HepG2 (cell line): ENCODE results near the gene DOCK4. TPM values are rescaled to one million over a fixed set of nuclear protein-coding genes. Genes with fewer than 3 reads are reported as not detected.
A peak's percentile ranks its signal among the peaks of the same experiment; 100 is the strongest.

Experiments
- ATAC-seq: fragments of 200-7000 bp; cut with Tn5 transposase; 3 replicates; pipeline ENCODE4 v1.9.1; 2020; ENCODE audit warnings: mild to moderate bottlenecking, moderate library complexity
- BruUV-seq: library from RNA; stranded (reverse); fragments of 400-500 nt; replicated peaks from 2 replicates; lab custom pipeline; 2021; lab: Mats Ljungman, UMichigan
- CTCF ChIA-PET: fragments of 300-600 bp; formaldehyde crosslinking; extraction: SDS; loops from one replicate; lab custom pipeline; 2021; ENCODE audit warnings: low total read pairs, inconsistent platforms, low intra/inter-chr PET ratio; lab: Yijun Ruan, JAX
- POLR2A ChIA-PET: fragments of 350-600 bp; sonication (Branson Sonifier 250); formaldehyde crosslinking; loops from one replicate; lab custom pipeline; 2020; ENCODE audit warnings: antibody characterized with exemption, inconsistent platforms; lab: Yijun Ruan, JAX
- DNase-seq: peaks from one replicate; pipeline ENCODE4 v3.0.0-alpha.2; 2015; ENCODE audit warnings: low spot score
- FAIRE-seq: peaks from 3 replicates; lab custom pipeline; 2011; peaks lifted over from hg19 to GRCh38; lab: Jason Lieb, UNC
- H2AFZ ChIP-seq: one replicate; pipeline ENCODE4 v1.6.1; 2011; ENCODE audit warnings: low read length, inconsistent platforms
- H3K27ac ChIP-seq: fragments of 300-600 bp; 3 replicates; pipeline ENCODE4 v1.8.0; 2011; ENCODE audit warnings: mixed run types, mild to moderate bottlenecking, mixed read lengths, low read length, inconsistent platforms; ENCODE audit not compliant: insufficient read depth; ENCODE audit errors: extremely low read length
- H3K27me3 ChIP-seq, 2 experiments: fragments of 200-600 bp in 1 of 2; 2 replicates in 1 of 2; 3 replicates in 1 of 2; pipeline versions ENCODE4 v1.6.0 to v1.8.0; 2011; ENCODE audit warnings: low read length in 2 of 2, mild to moderate bottlenecking in 2 of 2, moderate library complexity in 2 of 2, inconsistent platforms in 1 of 2; ENCODE audit not compliant: insufficient read depth in 2 of 2, control insufficient read depth in 1 of 2
- H3K36me3 ChIP-seq, 2 experiments: fragments of 200-600 bp in 1 of 2; replicated peaks in 1 of 2; 2 replicates in 1 of 2; 3 replicates in 1 of 2; pipeline versions ENCODE4 v1.5.1 to v1.8.0; 2011; ENCODE audit warnings: low read length in 2 of 2, inconsistent platforms in 1 of 2; ENCODE audit not compliant: insufficient read depth in 2 of 2, control insufficient read depth in 1 of 2
- H3K4me1 ChIP-seq: 2 replicates; pipeline ENCODE4 v1.5.1; 2012; ENCODE audit warnings: low read length, inconsistent platforms; ENCODE audit not compliant: insufficient read depth
- H3K4me2 ChIP-seq: 2 replicates; pipeline ENCODE4 v1.6.0; 2011; ENCODE audit warnings: low read depth, low read length, inconsistent platforms
- H3K4me3 ChIP-seq, 3 experiments: fragments of 200-600 bp in 1 of 3; sonication (generic), shearing (Covaris generic) in 1 of 3; replicated peaks in 1 of 3; 2 replicates each; pipeline ENCODE4 v1.5.1; 2011 to 2016; ENCODE audit warnings: low read length in 3 of 3, inconsistent platforms in 2 of 3, low read depth in 2 of 3, mild to moderate bottlenecking in 2 of 3, control low read depth in 1 of 3, mixed read lengths in 1 of 3; ENCODE audit not compliant: insufficient read depth in 1 of 3
- H3K79me2 ChIP-seq: one replicate; pipeline ENCODE4 v1.6.1; 2011; ENCODE audit warnings: low read length, inconsistent platforms; ENCODE audit not compliant: insufficient read depth
- H3K9ac ChIP-seq: 2 replicates; pipeline ENCODE4 v1.6.0; 2011; ENCODE audit warnings: mild to moderate bottlenecking, low read depth, low read length, inconsistent platforms; ENCODE audit not compliant: insufficient read depth
- H3K9me3 ChIP-seq: 2 replicates; pipeline ENCODE4 v1.5.1; 2012; ENCODE audit warnings: mild to moderate bottlenecking, low read length
- H4K20me1 ChIP-seq: 2 replicates; pipeline ENCODE4 v1.6.0; 2011; ENCODE audit warnings: inconsistent platforms, mild to moderate bottlenecking, low read length, moderate library complexity; ENCODE audit not compliant: insufficient read depth
- BHLHE40 ChIP-seq: IDR thresholded peaks from 2 replicates; pipeline ENCODE4 v1.6.1; 2011; ENCODE audit warnings: low read length, improper control_type of control experiment
- CBX1 ChIP-seq: IDR thresholded peaks from one replicate; pipeline ENCODE4 v1.6.1; 2016; ENCODE audit warnings: antibody characterized with exemption, low read depth
- MZF1 ChIP-seq: sonication (generic); formaldehyde crosslinking; IDR thresholded peaks from 2 replicates; pipeline ENCODE4 v1.8.1; 2023; ENCODE audit warnings: mild to moderate bottlenecking, missing genetic modification reagents, borderline replicate concordance
- NFE2L2 ChIP-seq: fragments of 150-350 bp; IDR thresholded peaks from 2 replicates; pipeline ENCODE4 v1.6.1; 2014; ENCODE audit warnings: low read length
- NR1H2 ChIP-seq: sonication (generic); formaldehyde crosslinking; IDR thresholded peaks from 2 replicates; pipeline ENCODE4 v1.8.1; 2022; ENCODE audit warnings: low read depth, missing genetic modification reagents, borderline replicate concordance
- PHF21A ChIP-seq: sonication (generic); formaldehyde crosslinking; IDR thresholded peaks from 2 replicates; pipeline ENCODE4 v1.5.0; 2020; ENCODE audit warnings: mild to moderate bottlenecking, missing genetic modification reagents
- RAD21 ChIP-seq: fragments of 450-650 bp; formaldehyde crosslinking; IDR thresholded peaks from 2 replicates; pipeline ENCODE4 v1.5.0; 2020; ENCODE audit warnings: mild to moderate bottlenecking
- SOX13 ChIP-seq, 3 experiments: fragments of 450-650 bp in 1 of 3; sonication (generic) in 1 of 3; formaldehyde crosslinking in 1 of 3; IDR thresholded peaks in 2 of 3; conservative IDR thresholded peaks in 1 of 3; 2 replicates each; pipeline versions ENCODE4 v1.5.0 to v1.6.1; 2016 to 2020; ENCODE audit warnings: antibody characterized with exemption in 1 of 3, mild to moderate bottlenecking in 1 of 3, missing compliant biosample characterization in 1 of 3, missing genetic modification reagents in 1 of 3, moderate library complexity in 1 of 3
- SRY ChIP-seq: sonication (generic); formaldehyde crosslinking; IDR thresholded peaks from 2 replicates; pipeline ENCODE4 v1.8.0; 2022; ENCODE audit warnings: mild to moderate bottlenecking, missing genetic modification reagents
- ZFP62 ChIP-seq: sonication (generic); formaldehyde crosslinking; IDR thresholded peaks from 2 replicates; pipeline ENCODE4 v1.4.0; 2020; ENCODE audit warnings: missing genetic modification reagents
- ZNF382 ChIP-seq: sonication (generic); formaldehyde crosslinking; IDR thresholded peaks from 2 replicates; pipeline ENCODE4 v1.5.0; 2020; ENCODE audit warnings: missing genetic modification reagents, mild to moderate bottlenecking, borderline replicate concordance
- ZNF460 ChIP-seq: sonication (generic); formaldehyde crosslinking; IDR thresholded peaks from 2 replicates; pipeline ENCODE4 v1.5.1; 2020; ENCODE audit warnings: missing genetic modification reagents, mild to moderate bottlenecking, borderline replicate concordance
- ZNF501 ChIP-seq: sonication (generic); formaldehyde crosslinking; IDR thresholded peaks from 2 replicates; pipeline ENCODE4 v1.5.1; 2020; ENCODE audit warnings: mild to moderate bottlenecking, moderate library complexity, missing genetic modification reagents
- ZNF543 ChIP-seq: sonication (generic); formaldehyde crosslinking; IDR thresholded peaks from 2 replicates; pipeline ENCODE4 v1.4.0; 2020; ENCODE audit warnings: mild to moderate bottlenecking, missing genetic modification reagents
- ZNF616 ChIP-seq: sonication (generic); formaldehyde crosslinking; IDR thresholded peaks from 2 replicates; pipeline ENCODE4 v1.5.0; 2020; ENCODE audit warnings: low read depth, mild to moderate bottlenecking, missing genetic modification reagents
- ZNF703 ChIP-seq: sonication (generic); formaldehyde crosslinking; IDR thresholded peaks from 2 replicates; pipeline ENCODE4 v1.5.1; 2020; ENCODE audit warnings: missing genetic modification reagents, mild to moderate bottlenecking, moderate library complexity, borderline replicate concordance
- ZNF775 ChIP-seq: sonication (generic); formaldehyde crosslinking; IDR thresholded peaks from 2 replicates; pipeline ENCODE4 v1.4.0; 2020; ENCODE audit warnings: missing genetic modification reagents, mild to moderate bottlenecking, moderate library complexity, borderline replicate concordance
- WGBS: methylation state at CpG from one replicate; pipeline ENCODE4 v1.1.6; 2017; ENCODE audit warnings: low lambda C conversion rate; 5-methylcytosine and 5-hydroxymethylcytosine counted together
- in situ Hi-C: cut with HindIII; loops from 2 replicates; pipeline ENCODE4 v1.10.0; 2017; ENCODE audit warnings: low pct_unique_long_range_greater_than_20kb; ENCODE audit not compliant: extremely low pct_ligation_motif_present
- intact Hi-C: fragments of 100-400 bp; cut with micrococcal nuclease; formaldehyde crosslinking; loops from one replicate; pipeline ENCODE4 v1.10.0; 2022; ENCODE audit not compliant: unreplicated experiment
- polyA plus RNA-seq, 8 experiments: library from polyadenylated mRNA; depleted of rRNA in 3 of 8; stranded (reverse) in 7 of 8; unstranded in 1 of 8; fragments of >200 nt; fragmentation: Illumina TruSeq in 4 of 8; extraction: Trizol in 4 of 8; gene quantifications; 2 replicates each; pipeline versions ENCODE4 v1.2.1 to v1.2.3, GENCODE V29; 2011 to 2016; ENCODE audit warnings: low read depth in 4 of 8, missing spikeins in 1 of 8, mixed read lengths in 1 of 8; ENCODE audit not compliant: insufficient read depth in 1 of 8
- total RNA-seq, 5 experiments: library from RNA; depleted of rRNA; stranded (reverse); fragments of >200 nt; fragmentation: Illumina TruSeq; extraction: Trizol; gene quantifications; 2 replicates each; pipeline ENCODE4 v1.2.3, GENCODE V29; 2016; ENCODE audit warnings: low read depth in 1 of 5
- TF ChIP-seq, protein P1 (sequence below): IDR thresholded peaks from 2 replicates; pipeline ENCODE4 v1.6.1; 2012; ENCODE audit warnings: low read depth, low read length, improper control_type of control experiment
- TF ChIP-seq, protein P2 (sequence below): sonication (generic); formaldehyde crosslinking; conservative IDR thresholded peaks from 2 replicates; pipeline ENCODE4 v1.8.1; 2023; ENCODE audit warnings: missing genetic modification reagents
- TF ChIP-seq, protein P3 (sequence below): sonication (generic); formaldehyde crosslinking; IDR thresholded peaks from 2 replicates; pipeline ENCODE4 v1.5.0; 2020; ENCODE audit warnings: mild to moderate bottlenecking, missing genetic modification reagents

Gene DOCK4
- total and polyA plus RNA-seq, 2 of the 13 experiments (the other 11 are each of a cell fraction or from before 2014, with no cell fraction given) = 13.5 to 17.4 TPM

DNA sequence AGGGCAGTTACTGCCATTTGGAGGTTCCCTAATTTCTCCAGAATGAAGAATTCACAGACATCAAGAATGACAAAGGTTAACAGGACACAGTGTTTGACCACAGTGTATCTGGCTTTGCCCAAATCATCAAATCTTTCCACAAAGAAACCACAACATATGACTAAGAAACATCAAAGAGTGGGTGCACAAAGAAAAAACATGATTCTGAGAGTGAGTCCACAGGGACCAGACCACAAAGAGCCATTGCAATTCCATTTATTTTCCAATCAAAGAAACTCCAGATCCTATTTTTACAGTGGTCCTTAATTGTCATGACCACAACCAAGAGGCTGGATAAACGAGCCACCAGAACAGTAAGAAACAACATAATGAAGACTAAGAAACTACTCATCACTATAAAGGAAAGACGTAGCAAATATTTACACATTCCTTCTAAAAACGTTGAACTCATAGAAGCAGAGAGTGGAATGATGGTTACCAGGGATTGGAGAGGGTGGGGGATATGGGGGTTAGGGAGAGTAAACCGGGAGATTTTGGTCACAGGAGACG is 286.5 kb downstream of the DOCK4 start:
- in situ Hi-C loops = no loop called here
- Histone ChIP-seq H3K4me1 (peaks cover 35% of the 10 kb centered on the region), H3K27me3 (no peaks in the 10 kb centered on the region), H2AFZ (no peak overlapping the region), H3K27ac (peak overlapping the region; percentile 54), H4K20me1 (no peaks in the 10 kb centered on the region), H3K4me2 (peak overlapping the region; percentile 68), H3K9me3 (no peaks in the 10 kb centered on the region), H3K79me2 (no peaks in the 10 kb centered on the region), H3K4me3 (peak overlapping the region in 2 of 3 experiments; percentile 16 to 35; a peak in 3 of 6 replicates), H3K9ac (peak overlapping the region; percentile 24), H3K36me3 (peaks cover 0 to 1% of the 10 kb centered on the region in 2 experiments; a peak in 1 of 5 replicates)
- ATAC-seq (peak; percentile 92), FAIRE-seq (peak; percentile 67), DNase-seq (peak; percentile 90)
- BruUV-seq = no TSS peak
- intact Hi-C loops = loop anchor here (1.0 kb wide), 1 partner anchor 12 kb away; no protein-coding TSS in a partner anchor
- CTCF ChIA-PET = no interaction called here
- WGBS = 7% methylated on average over 5 of the region's 5 CpGs
- POLR2A ChIA-PET = interaction anchor here (3.6 kb wide), 1 partner anchor 11 kb away, joined by 14 read pairs; no protein-coding TSS in a partner anchor
- TF ChIP-seq ZFP62 (CRISPR knock-in tag) = no peak
- peak; percentile 48; the same call in 1 of the 2 replicates for TF ChIP-seq SOX13 (IDR thresholded peaks at IDR 0.05)
- peak in 1 of 2 experiments; percentile 79; a peak in 2 of 4 replicates for TF ChIP-seq SOX13 (CRISPR knock-in tag; conservative IDR thresholded peaks at IDR 0.05 in 1 of 2, IDR thresholded peaks at IDR 0.05 in 1 of 2)
- no peak for TF ChIP-seq RAD21 (CRISPR knock-in tag)
- TF ChIP-seq, protein P1, sequence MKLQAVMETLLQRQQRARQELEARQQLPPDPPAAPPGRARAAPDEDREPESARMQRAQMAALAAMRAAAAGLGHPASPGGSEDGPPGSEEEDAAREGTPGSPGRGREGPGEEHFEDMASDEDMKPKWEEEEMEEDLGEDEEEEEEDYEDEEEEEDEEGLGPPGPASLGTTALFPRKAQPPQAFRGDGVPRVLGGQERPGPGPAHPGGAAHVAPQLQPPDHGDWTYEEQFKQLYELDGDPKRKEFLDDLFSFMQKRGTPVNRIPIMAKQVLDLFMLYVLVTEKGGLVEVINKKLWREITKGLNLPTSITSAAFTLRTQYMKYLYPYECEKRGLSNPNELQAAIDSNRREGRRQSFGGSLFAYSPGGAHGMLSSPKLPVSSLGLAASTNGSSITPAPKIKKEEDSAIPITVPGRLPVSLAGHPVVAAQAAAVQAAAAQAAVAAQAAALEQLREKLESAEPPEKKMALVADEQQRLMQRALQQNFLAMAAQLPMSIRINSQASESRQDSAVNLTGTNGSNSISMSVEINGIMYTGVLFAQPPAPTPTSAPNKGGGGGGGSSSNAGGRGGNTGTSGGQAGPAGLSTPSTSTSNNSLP = peak; percentile 50; the same call in 1 of the 2 replicates
- no peak for TF ChIP-seq ZNF382 (CRISPR knock-in tag)
- no peak for TF ChIP-seq ZNF501 (CRISPR knock-in tag)
- no peak for TF ChIP-seq SRY (CRISPR knock-in tag)
- TF ChIP-seq BHLHE40 = no peak
- no peak for TF ChIP-seq ZNF460 (CRISPR knock-in tag)
- no peak for TF ChIP-seq ZNF543 (CRISPR knock-in tag)
- no peak for TF ChIP-seq ZNF616 (CRISPR knock-in tag)
- TF ChIP-seq CBX1 = no peak
- TF ChIP-seq PHF21A (CRISPR knock-in tag) = no peak
- no peak for TF ChIP-seq ZNF775
- TF ChIP-seq, protein P2, sequence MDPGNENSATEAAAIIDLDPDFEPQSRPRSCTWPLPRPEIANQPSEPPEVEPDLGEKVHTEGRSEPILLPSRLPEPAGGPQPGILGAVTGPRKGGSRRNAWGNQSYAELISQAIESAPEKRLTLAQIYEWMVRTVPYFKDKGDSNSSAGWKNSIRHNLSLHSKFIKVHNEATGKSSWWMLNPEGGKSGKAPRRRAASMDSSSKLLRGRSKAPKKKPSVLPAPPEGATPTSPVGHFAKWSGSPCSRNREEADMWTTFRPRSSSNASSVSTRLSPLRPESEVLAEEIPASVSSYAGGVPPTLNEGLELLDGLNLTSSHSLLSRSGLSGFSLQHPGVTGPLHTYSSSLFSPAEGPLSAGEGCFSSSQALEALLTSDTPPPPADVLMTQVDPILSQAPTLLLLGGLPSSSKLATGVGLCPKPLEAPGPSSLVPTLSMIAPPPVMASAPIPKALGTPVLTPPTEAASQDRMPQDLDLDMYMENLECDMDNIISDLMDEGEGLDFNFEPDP = no peak
- no peak for TF ChIP-seq NR1H2 (CRISPR knock-in tag)
- no peak for TF ChIP-seq ZNF703 (CRISPR knock-in tag)
- no peak for TF ChIP-seq NFE2L2
- TF ChIP-seq, protein P3, sequence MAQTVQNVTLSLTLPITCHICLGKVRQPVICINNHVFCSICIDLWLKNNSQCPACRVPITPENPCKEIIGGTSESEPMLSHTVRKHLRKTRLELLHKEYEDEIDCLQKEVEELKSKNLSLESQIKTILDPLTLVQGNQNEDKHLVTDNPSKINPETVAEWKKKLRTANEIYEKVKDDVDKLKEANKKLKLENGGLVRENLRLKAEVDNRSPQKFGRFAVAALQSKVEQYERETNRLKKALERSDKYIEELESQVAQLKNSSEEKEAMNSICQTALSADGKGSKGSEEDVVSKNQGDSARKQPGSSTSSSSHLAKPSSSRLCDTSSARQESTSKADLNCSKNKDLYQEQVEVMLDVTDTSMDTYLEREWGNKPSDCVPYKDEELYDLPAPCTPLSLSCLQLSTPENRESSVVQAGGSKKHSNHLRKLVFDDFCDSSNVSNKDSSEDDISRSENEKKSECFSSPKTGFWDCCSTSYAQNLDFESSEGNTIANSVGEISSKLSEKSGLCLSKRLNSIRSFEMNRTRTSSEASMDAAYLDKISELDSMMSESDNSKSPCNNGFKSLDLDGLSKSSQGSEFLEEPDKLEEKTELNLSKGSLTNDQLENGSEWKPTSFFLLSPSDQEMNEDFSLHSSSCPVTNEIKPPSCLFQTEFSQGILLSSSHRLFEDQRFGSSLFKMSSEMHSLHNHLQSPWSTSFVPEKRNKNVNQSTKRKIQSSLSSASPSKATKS (CRISPR knock-in tag) = no peak
- TF ChIP-seq MZF1 = no peak
